NT2/D1 (cell line): ENCODE measurements around the gene PLCB1.

ENCODE experiments used
- SUZ12 ChIP-seq: IDR thresholded peaks from 2 replicates; pipeline ENCODE4 v1.6.1; 2011; ENCODE audit not compliant: insufficient read length, insufficient read depth; ENCODE audit errors: extremely low read depth
- YY1 ChIP-seq: IDR thresholded peaks from 2 replicates; pipeline ENCODE4 v1.6.1; 2011; ENCODE audit not compliant: insufficient read length, insufficient read depth
- ZNF274 ChIP-seq: IDR thresholded peaks from 2 replicates; pipeline ENCODE4 v1.6.1; 2011; ENCODE audit warnings: mild to moderate bottlenecking, low read depth, low read length

DNA sequence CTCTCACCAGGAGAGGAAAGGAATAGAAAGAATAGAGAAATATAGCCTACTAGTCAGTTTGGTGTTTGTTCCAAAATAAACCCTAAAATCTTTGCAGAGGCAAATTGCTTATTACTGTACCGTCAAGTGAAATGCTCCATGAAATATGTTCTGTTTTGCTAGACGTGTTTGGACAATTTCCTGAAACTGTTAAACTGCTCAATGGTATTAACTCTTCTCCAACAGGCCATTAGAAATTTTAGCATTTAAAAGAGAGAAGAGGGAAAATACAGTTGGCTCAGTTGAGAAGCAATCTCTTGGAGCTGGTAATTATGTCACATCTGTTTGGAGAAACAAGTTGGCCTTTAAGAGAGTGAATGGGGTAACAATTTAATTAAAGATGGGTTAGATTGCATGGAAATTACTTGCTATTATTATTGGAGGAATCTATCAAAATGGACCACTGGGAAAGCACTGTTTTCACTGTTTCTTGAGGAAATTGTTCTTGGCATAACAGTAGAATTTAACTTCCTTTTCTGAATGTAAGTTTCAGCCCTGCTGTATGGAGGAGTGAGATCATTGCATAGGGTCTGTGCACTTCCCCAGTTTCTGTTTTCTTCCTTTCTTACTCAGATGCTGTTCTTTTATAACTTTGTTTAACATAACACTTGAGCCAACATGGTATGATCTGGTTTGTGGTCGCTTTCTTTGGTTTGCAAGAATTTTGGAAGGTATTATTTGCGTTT lies 373.6 kb downstream of the PLCB1 start:
- TF ChIP-seq YY1 (no peak), ZNF274 (no peak), SUZ12 (no peak)
